Measurements from ENCODE around the gene EEF2K.

Gene EEF2K

DNA sequence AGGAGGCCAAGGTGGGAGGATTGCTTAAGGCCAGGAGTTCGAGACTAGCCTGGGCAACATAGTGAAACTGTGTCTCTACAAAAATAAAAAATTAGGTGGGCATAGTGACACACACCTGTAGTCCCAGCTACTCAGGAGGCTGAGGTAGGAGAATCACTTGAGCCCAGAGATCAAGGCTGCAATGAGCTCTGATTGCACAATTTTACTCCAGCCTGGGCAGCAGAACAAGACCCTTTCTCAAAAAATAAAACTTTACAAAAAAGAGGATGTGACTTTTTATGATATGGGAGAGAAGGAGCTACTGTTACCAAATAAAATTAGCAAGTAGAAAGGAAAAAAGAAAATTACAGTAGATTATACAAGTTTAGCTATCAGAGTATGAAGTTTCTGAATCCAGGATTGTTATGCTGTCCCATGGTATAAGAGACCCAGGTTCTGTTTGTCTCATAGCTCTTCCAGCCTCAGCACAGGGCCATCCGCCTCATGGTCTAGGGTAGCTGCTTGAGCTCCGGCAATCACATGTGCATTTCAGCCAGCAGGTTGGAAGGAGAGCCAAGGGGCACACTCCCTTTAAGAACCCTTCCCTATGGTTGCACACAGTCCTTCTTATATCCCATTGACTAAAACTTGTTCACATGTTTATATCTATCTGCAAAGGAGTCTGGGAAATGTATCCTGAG, 13.5 kb downstream of the EEF2K start:
- no peak overlapping the region for H3K4me3 ChIP-seq (ENCODE audit: low read depth, low read length)
- DNase-seq (ENCODE audit: low read depth), result no peak
- TF ChIP-seq, protein P1, sequence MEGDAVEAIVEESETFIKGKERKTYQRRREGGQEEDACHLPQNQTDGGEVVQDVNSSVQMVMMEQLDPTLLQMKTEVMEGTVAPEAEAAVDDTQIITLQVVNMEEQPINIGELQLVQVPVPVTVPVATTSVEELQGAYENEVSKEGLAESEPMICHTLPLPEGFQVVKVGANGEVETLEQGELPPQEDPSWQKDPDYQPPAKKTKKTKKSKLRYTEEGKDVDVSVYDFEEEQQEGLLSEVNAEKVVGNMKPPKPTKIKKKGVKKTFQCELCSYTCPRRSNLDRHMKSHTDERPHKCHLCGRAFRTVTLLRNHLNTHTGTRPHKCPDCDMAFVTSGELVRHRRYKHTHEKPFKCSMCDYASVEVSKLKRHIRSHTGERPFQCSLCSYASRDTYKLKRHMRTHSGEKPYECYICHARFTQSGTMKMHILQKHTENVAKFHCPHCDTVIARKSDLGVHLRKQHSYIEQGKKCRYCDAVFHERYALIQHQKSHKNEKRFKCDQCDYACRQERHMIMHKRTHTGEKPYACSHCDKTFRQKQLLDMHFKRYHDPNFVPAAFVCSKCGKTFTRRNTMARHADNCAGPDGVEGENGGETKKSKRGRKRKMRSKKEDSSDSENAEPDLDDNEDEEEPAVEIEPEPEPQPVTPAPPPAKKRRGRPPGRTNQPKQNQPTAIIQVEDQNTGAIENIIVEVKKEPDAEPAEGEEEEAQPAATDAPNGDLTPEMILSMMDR (IDR thresholded peaks at IDR 0.05; ENCODE audit: low read depth, low read length, missing control alignments), result no peak

DNA sequence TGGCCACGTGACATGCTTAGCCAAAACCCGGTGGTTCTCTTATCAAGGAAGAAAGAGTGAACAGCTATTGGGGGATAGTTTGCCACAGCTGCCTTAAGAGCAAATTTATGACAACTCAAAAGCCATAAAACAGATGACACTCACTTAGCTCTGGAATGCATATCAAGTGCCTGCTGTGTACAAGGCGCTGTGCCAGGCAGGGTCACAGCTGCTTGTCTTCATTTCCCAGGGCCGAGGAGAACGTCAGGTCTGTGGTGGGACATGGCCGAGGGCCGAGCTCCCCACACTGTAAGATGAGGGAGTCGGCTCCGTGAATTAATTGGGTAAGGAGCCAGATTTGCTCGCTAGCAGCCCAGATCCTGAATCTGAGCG, 14.0 kb downstream of the EEF2K start:
- no peak overlapping the region for H3K4me3 ChIP-seq (ENCODE audit: low read depth, low read length)
- no peak for DNase-seq (ENCODE audit: low read depth)
- TF ChIP-seq, protein P1 (IDR thresholded peaks at IDR 0.05; ENCODE audit: low read depth, low read length, missing control alignments), result no peak

DNA sequence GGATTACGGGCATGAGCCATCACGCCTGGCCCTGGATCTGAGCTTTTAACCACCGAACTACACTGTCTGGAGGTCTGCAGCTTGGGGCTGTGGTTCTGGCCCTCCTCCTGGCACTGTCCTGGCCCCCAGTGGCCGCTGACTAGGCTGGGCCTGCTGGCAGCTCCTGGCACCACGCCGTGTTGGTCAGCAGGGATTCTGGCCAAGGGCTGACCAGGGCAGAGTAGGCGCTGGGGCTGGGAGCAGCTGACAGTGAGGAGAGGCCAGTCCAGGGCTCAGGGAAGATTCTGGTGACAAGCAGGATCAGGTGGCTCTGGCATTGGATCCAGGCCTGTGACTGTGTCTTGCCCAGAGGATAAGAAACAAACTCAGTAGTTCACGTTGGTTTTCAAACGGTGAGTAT, 14.6 kb downstream of the EEF2K start:
- H3K4me3 ChIP-seq (ENCODE audit: low read depth, low read length), result no peak overlapping the region
- TF ChIP-seq, protein P1 (IDR thresholded peaks at IDR 0.05; ENCODE audit: low read depth, low read length, missing control alignments), result no peak
- no peak for DNase-seq (ENCODE audit: low read depth)

DNA sequence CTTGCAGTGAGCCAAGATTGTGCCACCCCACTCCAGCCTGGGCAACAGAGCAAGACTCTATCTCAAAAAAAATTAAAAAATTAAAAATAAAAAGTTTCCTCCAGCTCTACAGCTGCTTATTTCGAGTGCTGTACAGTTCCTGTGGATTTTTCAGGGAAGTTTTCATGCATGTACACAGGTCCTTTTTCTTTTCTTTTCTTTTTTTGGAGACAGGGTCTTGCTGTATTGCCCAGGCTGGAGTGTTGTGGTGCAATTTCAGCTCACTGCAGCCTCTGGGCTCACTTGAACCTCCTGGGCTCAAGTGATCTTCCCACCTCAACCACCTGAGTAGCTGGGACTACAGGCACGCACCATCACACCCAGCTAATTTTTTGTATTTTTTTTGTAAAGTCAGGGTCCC, 15.9 kb downstream of the EEF2K start:
- DNase-seq (ENCODE audit: low read depth), result no peak
- no peak overlapping the region for H3K4me3 ChIP-seq (ENCODE audit: low read depth, low read length)
- TF ChIP-seq, protein P1 (IDR thresholded peaks at IDR 0.05; ENCODE audit: low read depth, low read length, missing control alignments), result no peak

DNA sequence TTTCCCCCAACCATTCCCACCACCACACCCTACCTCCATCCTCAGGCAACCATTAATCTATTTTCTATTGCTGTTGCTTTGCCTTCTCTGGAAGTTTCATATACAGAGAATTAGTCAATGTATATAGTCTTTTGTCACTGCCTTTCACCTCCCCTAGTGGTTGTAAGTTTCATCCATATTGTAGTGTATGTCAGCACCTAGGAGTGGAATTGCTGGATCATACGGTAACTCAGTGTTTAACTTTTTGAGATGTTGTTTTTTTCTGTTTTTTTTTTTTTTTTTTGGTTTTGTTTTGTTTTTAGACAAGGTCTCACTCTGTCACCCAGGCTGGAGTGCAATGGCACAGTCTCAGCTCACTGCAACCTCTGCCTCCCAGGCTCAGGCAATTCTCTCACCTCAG, 16.9 kb downstream of the EEF2K start:
- TF ChIP-seq, protein P1 (IDR thresholded peaks at IDR 0.05; ENCODE audit: low read depth, low read length, missing control alignments), result no peak
- no peak overlapping the region for H3K4me3 ChIP-seq (ENCODE audit: low read depth, low read length)
- DNase-seq (ENCODE audit: low read depth), result no peak

DNA sequence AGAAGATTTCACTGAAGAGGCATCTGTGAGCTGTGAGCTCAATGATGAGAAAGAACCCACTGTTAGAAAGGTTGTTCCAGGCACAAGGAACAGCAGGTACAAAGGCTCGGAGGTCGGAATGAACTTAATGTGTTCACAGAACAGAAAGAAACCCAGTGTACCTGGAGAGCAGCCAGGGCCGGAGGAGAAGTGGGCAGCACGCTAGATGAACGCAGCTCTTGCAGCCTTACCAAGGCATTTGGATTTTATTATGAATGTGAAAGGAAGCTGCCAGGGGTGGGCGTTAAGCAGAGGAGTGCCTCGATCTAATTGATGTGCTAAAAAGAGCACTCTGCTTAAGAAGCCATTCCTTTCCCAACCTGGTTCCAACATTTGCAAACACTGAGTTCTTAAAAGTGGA, 19.0 kb downstream of the EEF2K start:
- TF ChIP-seq, protein P1 (IDR thresholded peaks at IDR 0.05; ENCODE audit: low read depth, low read length, missing control alignments), result no peak
- no peak for DNase-seq (ENCODE audit: low read depth)
- H3K4me3 ChIP-seq (ENCODE audit: low read depth, low read length), result no peak overlapping the region

GRCh38 chr16:22229889-22230288, 23.8 kb downstream of the EEF2K start:
- no peak overlapping the region for H3K4me3 ChIP-seq (ENCODE audit: low read depth, low read length)
- TF ChIP-seq, protein P1 (IDR thresholded peaks at IDR 0.05; ENCODE audit: low read depth, low read length, missing control alignments), result no peak
- no peak for DNase-seq (ENCODE audit: low read depth)
